Sciatic nerve (tissue), 2 donors: ENCODE data around the gene NOP53. TPM values are rescaled to one million over a fixed set of nuclear protein-coding genes. Genes with fewer than 3 reads are reported as not detected.
"Not testable (repeated sequence)": the region's sequence is repeated elsewhere in the genome, so short reads cannot be mapped to it uniquely, and the experiment has no call there.

ENCODE experiments used
- ATAC-seq: fragments of 200-7000 bp; cut with Tn5 transposase; one replicate; pipeline ENCODE4 v1.9.1; 2020; ENCODE audit warnings: mild to moderate bottlenecking, moderate library complexity
- DNase-seq: peaks from one replicate; pipeline ENCODE4 v3.0.0-alpha.2; 2020; ENCODE audit warnings: low spot score
- intact Hi-C: fragments of 100-400 bp; cut with DNase I; formaldehyde crosslinking; loops from one replicate; pipeline ENCODE4 v1.14.2; 2022
- total RNA-seq: library from RNA; stranded (reverse); fragmentation: NEBNext Ultra II Directional; extraction: Animal tissue kit (Norgen Biotek cat#: 25700); gene quantifications from one replicate; pipeline ENCODE4 v1.2.1, GENCODE V29; 2021
- donor health status: DM: no; HTN: no; CAD: no.
- donor health status: DM: no; HTN: no; CAD: no.

NOP53 gene
- total RNA-seq, 1 donor from 2014 or later = 297 TPM

DNA sequence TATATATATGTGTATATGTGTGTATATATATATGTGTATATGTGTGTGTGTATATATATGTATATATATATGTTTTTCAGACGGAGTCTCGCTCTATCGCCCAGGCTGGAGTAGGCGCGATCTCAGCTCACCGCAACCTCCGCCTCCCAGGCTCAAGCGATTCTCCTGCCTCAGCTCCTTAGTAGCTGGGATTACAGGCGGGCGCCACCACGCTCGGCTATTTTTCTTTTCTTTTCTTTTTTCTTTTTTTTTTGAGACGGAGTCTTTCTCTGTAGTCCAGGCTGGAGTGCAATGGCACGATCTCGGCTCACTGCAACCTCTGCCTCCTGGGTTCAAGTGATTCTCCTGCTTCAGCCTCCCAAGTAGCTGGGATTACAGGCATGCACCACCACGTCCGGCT, 783 bp downstream of the NOP53 start:
- intact Hi-C loops, ATAC-seq, DNase-seq: not testable (repeated sequence)

DNA sequence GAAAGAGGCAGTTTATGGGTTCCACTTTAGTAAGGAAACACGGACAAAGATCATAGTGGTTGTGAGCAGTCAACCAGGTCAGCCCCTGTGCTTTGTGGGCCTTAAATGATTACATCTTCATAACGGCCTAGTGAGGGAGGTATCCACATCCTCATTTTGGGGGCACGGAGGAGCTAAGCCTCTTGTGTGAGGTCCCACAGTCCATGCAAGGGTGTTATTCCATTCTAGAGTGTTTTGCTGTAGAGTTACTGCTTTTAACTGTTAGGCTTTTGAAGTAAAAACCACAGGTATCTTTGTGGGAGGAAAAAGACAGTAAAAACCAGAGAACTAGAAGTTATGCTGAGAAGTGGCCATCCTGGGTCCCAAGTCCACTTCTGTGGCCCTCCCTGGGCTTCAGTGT, 4.0 kb downstream of the NOP53 start:
- intact Hi-C loops = no loop called here
- DNase-seq (no peak), ATAC-seq (no peak)

DNA sequence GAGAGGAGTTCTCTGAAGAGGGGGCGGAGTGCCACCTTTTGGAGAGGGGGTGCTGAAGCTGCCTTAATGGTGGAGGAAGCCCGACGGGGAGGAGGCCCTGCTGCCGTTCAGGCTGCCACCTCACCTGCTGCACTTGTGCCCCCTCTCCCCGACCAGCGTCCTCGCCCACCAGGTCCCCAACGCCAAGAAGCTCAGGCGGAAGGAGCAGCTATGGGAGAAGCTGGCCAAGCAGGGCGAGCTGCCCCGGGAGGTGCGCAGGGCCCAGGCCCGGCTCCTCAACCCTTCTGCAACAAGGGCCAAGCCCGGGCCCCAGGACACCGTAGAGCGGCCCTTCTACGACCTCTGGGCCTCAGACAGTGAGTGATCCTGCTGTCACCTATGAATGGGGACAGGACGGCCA, 5.4 kb downstream of the NOP53 start:
- intact Hi-C loops = no loop called here
- ATAC-seq (no peak), DNase-seq (no peak)

DNA sequence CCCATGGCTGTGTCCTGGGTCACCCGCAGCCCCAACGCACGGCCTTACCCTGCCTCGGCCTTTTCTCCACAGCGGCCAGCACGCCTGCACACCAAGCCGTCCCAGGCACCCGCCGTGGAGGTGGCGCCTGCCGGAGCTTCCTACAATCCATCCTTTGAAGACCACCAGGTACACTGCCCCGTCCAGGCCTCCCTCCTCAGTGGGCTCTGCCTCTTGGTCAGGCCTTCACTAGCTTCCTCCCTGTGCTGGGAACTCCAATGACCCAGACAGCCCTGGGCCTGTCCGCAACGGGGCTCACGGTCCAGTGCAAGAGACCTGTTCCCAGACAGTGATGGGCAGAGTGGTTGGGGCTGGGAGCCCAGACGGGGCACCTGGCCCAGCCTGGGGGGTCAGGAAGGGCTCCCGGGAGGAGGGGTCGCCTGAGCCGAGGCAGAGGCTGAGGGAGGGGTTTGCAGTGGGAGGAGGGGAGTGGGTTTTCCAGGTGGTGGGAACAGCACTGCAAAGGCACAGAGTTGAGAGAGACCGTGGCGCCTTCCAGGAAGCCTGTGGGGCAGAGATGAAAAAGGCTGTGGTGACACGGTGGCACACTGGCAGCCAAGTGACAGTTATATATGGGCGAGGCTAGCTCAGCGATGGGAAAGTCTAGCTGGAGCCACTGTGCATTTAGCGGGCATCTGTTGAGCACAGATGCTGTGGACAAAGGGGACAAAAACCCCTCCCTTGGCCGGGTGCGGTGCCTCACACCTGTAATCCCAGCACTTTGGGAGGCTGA, 7.3 kb downstream of the NOP53 start:
- DNase-seq (no peak), ATAC-seq (no peak)
- intact Hi-C loops = no loop called here

DNA sequence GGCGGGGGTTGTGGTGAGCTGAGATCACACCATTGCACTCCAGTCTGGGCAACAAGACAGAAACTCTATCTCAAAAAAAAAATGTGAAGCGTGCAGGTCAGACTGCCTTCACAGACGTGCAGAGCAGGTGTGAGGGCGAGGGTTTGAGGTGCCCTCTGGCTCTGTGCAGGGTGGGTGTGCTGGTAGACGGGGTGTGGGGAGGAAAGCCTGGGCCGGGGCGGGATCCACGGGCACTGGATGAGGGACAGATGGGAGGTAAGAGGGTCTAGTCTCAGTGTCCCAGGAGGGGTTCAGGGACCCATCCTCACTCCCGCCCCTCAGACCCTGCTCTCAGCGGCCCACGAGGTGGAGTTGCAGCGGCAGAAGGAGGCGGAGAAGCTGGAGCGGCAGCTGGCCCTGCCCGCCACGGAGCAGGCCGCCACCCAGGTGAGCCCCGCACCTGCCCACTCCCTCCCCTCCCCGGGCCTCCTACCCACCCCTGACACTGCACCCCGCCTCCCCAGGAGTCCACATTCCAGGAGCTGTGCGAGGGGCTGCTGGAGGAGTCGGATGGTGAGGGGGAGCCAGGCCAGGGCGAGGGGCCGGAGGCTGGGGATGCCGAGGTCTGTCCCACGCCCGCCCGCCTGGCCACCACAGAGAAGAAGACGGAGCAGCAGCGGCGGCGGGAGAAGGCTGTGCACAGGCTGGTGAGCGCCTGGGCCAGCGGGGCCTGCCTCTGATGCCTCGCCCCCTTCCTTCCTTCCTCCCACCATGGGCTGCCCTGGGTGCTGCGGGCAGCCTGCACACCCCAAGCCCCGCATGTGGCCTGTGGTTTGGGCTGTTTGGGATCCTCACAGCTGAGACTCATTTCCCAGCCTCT, 9.1 kb downstream of the NOP53 start:
- ATAC-seq = no peak
- intact Hi-C loops = no loop called here
- DNase-seq = no peak

DNA sequence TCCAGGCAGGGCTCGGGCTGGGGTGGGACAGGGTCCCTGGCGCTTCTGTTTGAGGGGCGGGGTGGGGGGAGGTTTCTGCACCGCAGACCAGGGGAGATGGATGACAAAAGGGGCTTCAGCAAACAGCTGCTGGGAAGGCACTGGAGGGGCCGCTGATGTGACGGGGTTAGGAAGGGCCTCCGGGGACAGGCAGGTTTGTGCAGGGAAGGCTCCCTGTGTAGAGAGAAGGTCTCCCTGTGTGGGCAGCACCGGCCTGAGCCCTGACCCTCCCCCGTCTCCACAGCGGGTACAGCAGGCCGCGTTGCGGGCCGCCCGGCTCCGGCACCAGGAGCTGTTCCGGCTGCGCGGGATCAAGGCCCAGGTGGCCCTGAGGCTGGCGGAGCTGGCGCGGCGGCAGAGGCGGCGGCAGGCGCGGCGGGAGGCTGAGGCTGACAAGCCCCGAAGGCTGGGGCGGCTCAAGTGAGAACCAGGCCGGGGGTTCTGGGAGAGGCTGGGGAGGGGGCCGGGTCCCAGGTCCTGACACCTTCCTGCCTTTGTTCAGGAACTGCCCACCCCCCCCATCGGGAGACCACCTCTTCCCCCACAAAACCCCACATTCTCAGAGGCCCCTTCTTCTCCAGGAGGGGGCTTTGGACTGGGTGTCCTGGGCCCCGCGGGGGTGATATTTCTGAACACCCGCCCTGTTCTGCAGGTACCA, 9.9 kb downstream of the NOP53 start:
- ATAC-seq (no peak), DNase-seq (no peak)
- intact Hi-C loops = no loop called here

DNA sequence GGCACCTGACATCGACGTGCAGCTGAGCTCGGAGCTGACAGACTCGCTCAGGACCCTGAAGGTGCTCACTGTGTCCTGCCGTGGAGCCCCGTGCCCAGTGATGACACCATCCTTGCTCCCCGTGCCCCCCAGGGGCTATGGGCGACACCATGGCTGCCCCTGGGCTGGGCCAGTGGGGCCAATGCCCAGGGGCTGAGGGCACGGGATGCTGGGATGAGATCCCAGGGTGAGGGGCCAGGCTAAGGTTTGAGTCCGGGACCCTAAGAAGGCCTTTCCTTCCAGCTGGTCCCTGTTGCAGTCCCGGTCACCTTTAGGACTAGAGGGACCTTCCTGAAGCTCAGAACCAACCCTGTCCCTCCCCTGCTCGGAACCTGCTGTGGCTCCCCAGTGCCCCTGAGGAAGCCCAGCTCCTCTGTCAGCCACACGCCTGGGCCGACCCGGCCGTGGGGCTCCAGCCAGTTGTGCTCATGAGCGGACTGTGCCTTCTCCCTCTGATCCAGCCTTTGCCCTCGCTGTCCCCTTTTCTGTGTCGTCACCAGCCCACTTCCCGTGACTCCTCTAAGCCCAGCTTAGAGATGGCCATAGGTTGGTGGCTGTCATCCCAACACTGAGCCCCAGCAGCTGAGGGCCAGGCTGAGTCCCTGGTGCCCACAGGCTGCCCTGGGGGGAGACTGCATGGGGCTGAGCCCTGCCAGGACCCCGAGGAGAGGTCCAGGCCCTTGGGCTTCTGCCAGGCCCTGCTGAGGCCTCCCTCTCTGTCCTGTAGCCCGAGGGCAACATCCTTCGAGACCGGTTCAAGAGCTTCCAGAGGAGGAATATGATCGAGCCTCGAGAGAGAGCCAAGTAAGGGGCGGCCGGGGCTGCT, 10.6 kb downstream of the NOP53 start:
- intact Hi-C loops = no loop called here
- ATAC-seq = no peak
- no peak for DNase-seq

DNA sequence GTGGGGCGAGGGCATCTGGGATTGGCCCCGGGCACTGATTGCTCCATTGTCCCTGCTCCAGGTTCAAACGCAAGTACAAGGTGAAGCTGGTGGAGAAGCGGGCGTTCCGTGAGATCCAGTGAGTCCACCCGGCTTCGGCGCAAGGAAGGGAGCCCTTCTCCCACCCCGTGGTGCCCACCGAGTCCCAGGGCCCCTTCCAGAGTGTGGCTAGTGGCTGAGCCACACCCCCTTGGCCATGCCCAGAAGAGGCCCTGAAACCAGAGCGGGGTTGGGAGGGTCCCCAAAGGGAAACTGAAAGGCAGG, 11.2 kb downstream of the NOP53 start:
- ATAC-seq (peak; percentile 11), DNase-seq (no peak)
- intact Hi-C loops = no loop called here

DNA sequence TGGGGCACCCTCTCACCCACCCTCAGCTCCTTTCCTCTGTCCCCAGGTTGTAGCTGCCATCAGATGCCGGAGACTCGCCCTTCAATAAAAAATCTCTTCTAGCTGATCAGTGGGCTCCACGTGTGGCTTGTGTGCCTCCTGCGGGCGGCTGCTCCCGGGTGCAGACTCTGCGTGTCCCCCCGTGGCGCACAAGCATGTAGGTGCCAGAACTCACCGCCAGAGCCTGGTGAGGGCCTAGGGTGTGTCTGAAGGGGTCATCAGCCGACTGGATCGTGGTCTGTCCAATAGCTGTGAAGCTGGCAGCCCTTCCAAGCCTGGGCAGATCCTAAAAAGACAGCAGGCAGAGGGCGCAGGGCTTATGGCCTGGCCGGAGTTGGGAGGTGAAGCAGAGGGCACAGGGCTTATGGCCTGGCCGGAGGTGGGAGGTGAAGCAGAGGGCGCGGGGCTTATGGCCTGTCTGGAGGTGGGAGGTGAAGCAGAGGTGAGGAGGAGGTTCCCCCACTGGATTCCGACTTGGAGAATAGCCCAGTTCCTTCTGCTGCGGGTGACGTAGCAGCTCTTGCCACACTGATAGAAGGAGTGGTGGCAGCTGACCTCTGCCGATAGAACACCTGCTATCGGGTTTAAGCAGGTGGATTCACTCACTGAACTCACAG, 11.7 kb downstream of the NOP53 start:
- peak; percentile 38 for ATAC-seq
- no peak for DNase-seq
- intact Hi-C loops = no loop called here

DNA sequence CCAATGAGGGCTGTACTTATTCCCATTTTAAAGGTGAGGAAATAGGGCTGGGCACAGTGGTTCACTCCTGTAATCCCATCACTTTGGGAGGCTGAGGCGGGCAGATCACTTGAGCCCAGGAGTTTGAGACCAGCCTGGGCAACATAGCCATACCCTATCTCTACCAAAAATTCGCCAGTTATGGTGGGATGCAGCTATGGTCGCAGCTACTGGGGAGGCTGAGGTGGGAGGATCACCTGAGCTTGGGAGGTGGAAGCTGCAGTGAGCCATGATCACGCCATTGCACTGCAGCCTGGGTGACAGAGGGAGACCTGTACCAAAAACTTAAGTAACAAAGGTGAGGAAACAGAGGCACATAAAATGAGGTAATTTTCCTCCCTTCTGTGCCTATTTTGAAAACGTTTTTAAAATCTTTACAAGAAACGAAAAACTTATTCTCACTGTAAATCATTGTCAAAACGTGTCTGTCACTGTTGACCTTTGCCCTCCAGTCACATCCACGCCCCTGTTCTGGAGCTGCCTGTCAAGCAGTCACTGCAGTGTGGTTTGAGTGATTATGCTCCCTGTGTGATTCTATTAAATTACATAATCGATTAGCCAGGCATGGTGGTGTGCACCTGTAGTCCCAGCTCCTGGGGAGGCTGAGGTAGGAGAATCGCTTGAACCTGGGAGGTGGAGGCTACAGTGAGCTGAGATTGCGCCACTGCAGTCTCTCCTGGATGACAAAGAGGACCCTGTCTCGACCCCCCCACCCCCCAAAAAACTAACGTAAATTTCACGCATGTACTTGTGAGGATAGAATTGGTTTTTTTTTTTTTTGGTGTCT, 12.5 kb downstream of the NOP53 start:
- DNase-seq (no peak), ATAC-seq (no peak)
- intact Hi-C loops = no loop called here

DNA sequence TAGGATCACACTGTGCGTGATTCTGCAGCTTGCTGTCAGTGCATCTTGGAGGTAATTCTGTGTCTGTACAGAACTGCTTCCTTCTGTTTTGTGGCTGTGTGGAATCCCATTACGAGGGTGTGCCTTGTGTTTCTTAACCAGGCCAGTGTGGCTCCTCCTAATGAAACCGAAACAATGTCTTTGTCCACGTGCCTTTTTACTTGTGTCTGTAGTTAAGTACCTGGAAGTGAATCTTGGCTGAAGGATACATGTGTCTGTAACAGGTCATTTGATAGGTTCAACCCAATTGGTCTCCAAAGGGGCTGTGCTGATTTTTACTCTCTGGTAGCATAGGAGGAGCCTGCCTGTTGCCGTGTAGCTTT, 13.1 kb downstream of the NOP53 start:
- intact Hi-C loops = no loop called here
- DNase-seq (no peak), ATAC-seq (no peak)

DNA sequence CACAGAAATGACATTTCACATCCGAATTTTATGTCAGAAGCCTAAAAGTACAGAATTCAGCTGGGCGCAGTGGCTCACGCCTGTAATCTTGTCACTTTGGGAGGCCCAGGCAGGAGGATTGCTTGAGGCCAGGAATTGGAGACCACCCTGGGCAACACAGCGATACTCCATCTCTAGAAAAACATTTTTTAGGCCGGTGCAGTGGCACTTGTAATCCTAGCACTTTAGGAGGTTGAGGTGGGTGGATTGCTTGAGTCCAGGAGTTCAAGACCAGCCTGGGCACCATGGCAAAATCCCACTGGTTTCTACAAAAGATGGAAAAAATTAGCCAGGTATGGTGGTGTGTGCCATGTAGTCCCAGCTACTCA, 15.3 kb downstream of the NOP53 start:
- DNase-seq (no peak), ATAC-seq (no peak)
- intact Hi-C loops = no loop called here

DNA sequence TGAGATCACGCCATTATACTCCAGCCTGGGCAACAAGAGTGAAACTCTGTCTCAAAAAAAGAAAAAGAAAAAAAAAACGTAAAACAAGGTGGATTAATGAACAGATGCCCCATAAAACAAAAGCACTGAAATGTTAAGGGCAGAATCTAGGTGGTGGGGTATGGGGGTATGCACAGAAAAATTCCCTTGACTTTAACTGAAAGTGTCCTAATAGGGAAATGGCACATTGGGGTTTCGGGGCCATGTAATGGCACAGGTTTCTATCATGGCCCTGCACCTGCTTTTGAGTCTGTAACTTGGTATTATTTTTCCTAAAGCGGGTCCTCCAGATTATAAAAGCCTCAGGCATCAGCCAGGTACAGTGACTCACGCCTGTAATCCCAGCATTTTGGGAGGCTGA, 16.2 kb downstream of the NOP53 start:
- ATAC-seq (no peak), DNase-seq (no peak)
- intact Hi-C loops = no loop called here

DNA sequence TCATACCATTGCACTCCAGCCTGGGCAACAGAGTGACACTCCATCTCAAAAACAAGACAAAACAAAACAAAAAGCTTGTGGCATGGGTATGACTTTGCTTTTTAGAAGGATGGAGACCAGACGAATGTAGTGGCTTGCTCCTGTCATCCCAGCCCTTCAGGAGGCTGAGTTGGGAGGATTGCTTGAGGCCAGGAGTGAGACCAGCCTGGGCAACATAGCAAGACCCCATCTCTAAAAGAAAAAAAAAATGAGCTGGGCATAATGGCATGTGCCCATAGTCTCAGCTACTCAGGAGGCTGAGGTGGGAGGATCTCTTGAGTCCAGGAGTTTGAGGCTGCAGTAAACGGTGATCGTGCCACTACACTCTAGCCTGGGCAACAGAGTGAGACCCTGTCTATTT, 16.8 kb downstream of the NOP53 start:
- DNase-seq = no peak
- intact Hi-C loops = no loop called here
- ATAC-seq = no peak

DNA sequence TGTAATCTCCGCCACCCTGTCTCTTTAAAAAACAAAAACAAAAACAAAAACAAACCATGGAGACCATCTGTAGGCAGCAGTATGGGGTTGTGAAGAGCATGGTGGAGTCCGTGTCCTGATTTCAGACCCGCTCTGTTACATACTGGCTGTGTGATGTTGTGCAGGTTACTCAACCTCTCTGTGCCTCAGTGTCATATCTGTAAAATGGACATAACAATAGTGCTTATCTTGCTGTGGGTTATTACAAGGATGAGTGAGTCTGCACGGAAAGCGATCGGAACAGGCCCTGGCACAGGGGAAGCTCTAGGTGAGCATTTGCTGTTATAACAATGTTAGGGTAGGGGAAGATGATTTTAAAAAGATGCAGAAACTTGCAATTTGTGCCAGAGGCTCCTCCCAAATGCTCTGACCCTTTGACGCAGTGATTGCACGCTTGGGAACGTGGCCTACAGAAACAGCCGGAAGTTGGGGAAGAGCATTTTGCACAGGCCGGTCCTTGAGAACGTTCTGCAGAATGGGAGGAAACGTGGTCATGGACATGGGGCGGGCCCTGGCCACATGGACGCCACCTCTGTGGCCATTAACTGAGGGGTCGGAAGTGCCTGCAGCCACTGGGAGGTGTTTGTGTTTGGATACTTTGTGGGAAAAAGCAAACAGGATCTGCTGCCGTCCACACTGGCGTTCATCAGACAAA, 17.4 kb downstream of the NOP53 start:
- intact Hi-C loops = no loop called here
- ATAC-seq = peak; percentile 72
- no peak for DNase-seq

DNA sequence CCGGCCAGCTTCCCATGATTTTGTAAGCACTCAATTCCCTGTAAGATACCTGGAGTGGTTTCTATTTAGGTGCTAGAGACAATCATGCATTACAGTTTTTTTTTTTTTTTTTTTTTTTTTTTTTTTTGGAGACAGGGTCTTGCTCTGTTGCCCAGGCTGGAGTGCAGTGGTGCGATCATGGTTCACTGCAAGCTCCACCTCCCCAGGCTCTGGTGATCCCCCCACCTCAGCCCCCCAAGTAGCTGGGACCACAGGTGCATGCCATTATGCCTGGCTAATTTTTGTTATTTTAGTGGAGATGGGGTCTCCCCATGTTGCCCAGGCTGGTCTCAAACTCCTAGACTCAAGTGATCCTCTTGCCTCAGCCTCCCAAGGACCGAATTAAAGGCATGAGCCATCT, 19.4 kb downstream of the NOP53 start:
- ATAC-seq, intact Hi-C loops, DNase-seq: not testable (repeated sequence)
